DND-41 (cell line): ENCODE results near the gene SMCO4.
"Not testable (repeated sequence)": the region's sequence is repeated elsewhere in the genome, so short reads cannot be mapped to it uniquely, and the experiment has no call there.

ENCODE experiments used
- ATAC-seq: fragments of 200-7000 bp; cut with Tn5 transposase; 3 replicates; pipeline ENCODE4 v1.9.1; 2021; ENCODE audit warnings: low read depth; ENCODE audit not compliant: insufficient read depth
- DNase-seq: peaks from one replicate; pipeline ENCODE4 v3.0.0-alpha.2; 2020
- H2AFZ ChIP-seq: 2 replicates; pipeline ENCODE4 v1.6.0; 2012; ENCODE audit warnings: low read depth, low read length
- H3K27ac ChIP-seq: 2 replicates; pipeline ENCODE4 v1.5.1; 2012; ENCODE audit warnings: low read length, inconsistent platforms
- H3K27me3 ChIP-seq: fragments of 200-600 bp; sonication (generic); 2 replicates; pipeline ENCODE4 v1.6.0; 2012; ENCODE audit warnings: low read length, mild to moderate bottlenecking, inconsistent platforms; ENCODE audit not compliant: insufficient read depth, poor library complexity
- H3K36me3 ChIP-seq: 2 replicates; pipeline ENCODE4 v1.5.1; 2012; ENCODE audit warnings: low read length, inconsistent platforms; ENCODE audit not compliant: insufficient read depth
- H3K4me1 ChIP-seq: 2 replicates; pipeline ENCODE4 v1.5.1; 2012; ENCODE audit warnings: mild to moderate bottlenecking, low read length; ENCODE audit not compliant: insufficient read depth
- H3K4me2 ChIP-seq: 2 replicates; pipeline ENCODE4 v1.6.0; 2012; ENCODE audit warnings: mild to moderate bottlenecking, moderate library complexity, low read length, inconsistent platforms; ENCODE audit not compliant: insufficient read depth
- H3K4me3 ChIP-seq, 2 experiments: fragments of 200-600 bp in 1 of 2; shearing (Covaris generic) in 1 of 2; 2 replicates each; pipeline ENCODE4 v1.5.1; 2012 to 2016; ENCODE audit warnings: inconsistent platforms in 2 of 2, low read length in 2 of 2, mild to moderate bottlenecking in 2 of 2, low read depth in 1 of 2, moderate library complexity in 1 of 2
- H3K79me2 ChIP-seq: 2 replicates; pipeline ENCODE4 v1.6.0; 2012; ENCODE audit warnings: low read length, inconsistent platforms; ENCODE audit not compliant: insufficient read depth
- H3K9ac ChIP-seq: 2 replicates; pipeline ENCODE4 v1.6.0; 2012; ENCODE audit warnings: low read depth, mild to moderate bottlenecking, inconsistent platforms, low read length, moderate library complexity
- H3K9me3 ChIP-seq: 2 replicates; pipeline ENCODE4 v1.5.1; 2012; ENCODE audit warnings: low read length, moderate library complexity, mild to moderate bottlenecking, inconsistent platforms; ENCODE audit not compliant: insufficient read depth, severe bottlenecking
- H4K20me1 ChIP-seq: 2 replicates; pipeline ENCODE4 v1.6.0; 2012; ENCODE audit warnings: low read length; ENCODE audit not compliant: insufficient read depth
- EZH2 ChIP-seq: IDR thresholded peaks from 3 replicates; pipeline ENCODE4 v1.6.1; 2012; ENCODE audit warnings: borderline replicate concordance, low read depth, mild to moderate bottlenecking, moderate library complexity, low read length, inconsistent platforms; ENCODE audit not compliant: severe bottlenecking
- TF ChIP-seq, protein P1 (sequence below): IDR thresholded peaks from 2 replicates; pipeline ENCODE4 v1.5.1; 2012; ENCODE audit warnings: borderline replicate concordance, low read length, moderate library complexity, mild to moderate bottlenecking; ENCODE audit not compliant: poor library complexity, severe bottlenecking; ENCODE audit errors: extremely low read depth

Gene SMCO4

DNA sequence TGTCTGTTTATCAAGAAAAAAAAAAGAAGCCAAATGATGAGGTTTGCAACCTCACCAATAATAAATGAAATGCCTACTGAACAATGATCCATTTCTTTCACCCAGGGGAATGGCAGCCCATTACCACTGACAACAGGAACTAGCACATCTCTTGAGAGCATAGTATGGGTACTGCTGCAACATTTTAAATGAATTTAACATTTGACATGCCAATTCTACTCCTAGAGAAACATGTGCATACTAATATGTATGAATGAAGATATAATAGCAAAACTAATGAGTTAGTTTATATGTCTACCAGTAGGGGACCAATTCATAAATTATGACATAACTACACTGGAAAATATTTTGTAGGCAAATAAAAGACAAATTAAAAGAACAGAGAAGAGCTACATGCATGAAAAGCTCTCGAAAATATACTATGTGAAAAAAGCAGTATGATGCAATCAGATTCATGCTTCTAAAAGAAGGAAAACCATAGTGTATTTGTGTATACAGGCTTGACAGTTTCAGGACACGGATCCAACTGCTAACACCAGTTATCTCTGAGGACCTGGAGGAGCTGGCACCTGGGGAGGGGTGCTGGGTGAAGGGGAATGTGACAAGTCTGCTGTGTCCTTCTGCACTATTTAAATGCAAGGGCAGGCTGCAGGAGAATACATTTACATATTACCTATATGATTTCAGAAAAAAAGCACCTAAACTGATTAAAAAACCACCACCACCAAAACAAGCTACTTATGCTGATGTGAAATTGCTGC lies 6.9 kb downstream of the SMCO4 start:
- DNase-seq, result no peak
- Histone ChIP-seq H4K20me1 (peaks cover 28% of the 10 kb centered on the region; the same call in 1 of the 2 replicates), H3K27ac (no peak overlapping the region), H3K4me3 (no peak overlapping the region), H3K9me3 (no peaks in the 10 kb centered on the region), H3K79me2 (peaks cover 9% of the 10 kb centered on the region; the same call in 1 of the 2 replicates), H3K27me3 (no peaks in the 10 kb centered on the region), H2AFZ (no peak overlapping the region), H3K4me2 (no peak overlapping the region), H3K36me3 (peaks cover 2% of the 10 kb centered on the region; the same call in 1 of the 2 replicates), H3K9ac (no peak overlapping the region), H3K4me1 (peaks cover 6% of the 10 kb centered on the region)
- ATAC-seq, result no peak
- TF ChIP-seq, protein P1, sequence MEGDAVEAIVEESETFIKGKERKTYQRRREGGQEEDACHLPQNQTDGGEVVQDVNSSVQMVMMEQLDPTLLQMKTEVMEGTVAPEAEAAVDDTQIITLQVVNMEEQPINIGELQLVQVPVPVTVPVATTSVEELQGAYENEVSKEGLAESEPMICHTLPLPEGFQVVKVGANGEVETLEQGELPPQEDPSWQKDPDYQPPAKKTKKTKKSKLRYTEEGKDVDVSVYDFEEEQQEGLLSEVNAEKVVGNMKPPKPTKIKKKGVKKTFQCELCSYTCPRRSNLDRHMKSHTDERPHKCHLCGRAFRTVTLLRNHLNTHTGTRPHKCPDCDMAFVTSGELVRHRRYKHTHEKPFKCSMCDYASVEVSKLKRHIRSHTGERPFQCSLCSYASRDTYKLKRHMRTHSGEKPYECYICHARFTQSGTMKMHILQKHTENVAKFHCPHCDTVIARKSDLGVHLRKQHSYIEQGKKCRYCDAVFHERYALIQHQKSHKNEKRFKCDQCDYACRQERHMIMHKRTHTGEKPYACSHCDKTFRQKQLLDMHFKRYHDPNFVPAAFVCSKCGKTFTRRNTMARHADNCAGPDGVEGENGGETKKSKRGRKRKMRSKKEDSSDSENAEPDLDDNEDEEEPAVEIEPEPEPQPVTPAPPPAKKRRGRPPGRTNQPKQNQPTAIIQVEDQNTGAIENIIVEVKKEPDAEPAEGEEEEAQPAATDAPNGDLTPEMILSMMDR, result no peak
- no peak for TF ChIP-seq EZH2

DNA sequence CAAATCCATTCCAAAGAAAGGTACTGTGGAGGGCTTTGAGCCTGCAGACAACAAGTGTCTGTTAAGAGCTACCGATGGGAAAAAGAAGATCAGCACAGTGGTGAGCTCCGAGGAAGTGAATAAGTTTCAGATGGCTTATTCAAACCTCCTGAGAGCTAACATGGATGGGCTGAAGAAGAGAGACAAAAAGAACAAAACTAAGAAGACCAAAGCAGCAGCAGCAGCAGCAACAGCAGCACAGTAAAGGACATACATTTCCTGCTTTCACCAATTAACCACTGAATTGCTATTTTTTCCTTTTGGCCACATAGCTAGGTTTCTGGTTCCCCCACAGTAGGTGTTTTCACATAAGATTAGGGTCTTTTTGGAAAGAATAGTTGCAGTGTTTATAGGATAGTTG lies 7.6 kb downstream of the SMCO4 start:
- H3K27me3 ChIP-seq, DNase-seq, H2AFZ ChIP-seq, H3K4me2 ChIP-seq, H3K4me3 ChIP-seq, H3K27ac ChIP-seq, H3K36me3 ChIP-seq, ATAC-seq, H3K79me2 ChIP-seq, H3K9ac ChIP-seq, H3K9me3 ChIP-seq: not testable (repeated sequence)
- Histone ChIP-seq H3K4me1 (peaks cover 14% of the 10 kb centered on the region), H4K20me1 (peaks cover 23% of the 10 kb centered on the region; the same call in 1 of the 2 replicates)

DNA sequence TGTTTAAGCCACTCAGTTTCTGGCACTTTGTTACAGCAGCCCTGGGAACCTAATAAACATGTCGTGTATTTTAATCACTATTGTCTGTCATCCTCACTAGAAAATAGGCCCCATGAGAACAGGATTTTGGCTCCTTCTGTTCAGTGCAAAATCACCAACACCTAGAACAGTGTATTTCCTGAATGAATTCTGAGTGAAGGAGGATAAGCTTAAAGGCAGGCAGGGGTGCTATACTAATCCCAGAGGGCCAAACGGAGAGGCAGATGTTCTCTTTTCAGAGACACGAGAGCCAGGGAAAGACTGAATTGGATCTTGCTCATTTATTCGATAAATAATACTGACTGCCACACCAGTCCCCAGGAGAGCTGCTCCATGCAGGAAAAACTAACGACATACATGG lies 10.4 kb downstream of the SMCO4 start:
- DNase-seq (no peak), ATAC-seq (no peak)
- H4K20me1 ChIP-seq, result peaks cover 24% of the 10 kb centered on the region
- H3K27me3 ChIP-seq, result no peaks in the 10 kb centered on the region
- H3K27ac ChIP-seq, result no peak overlapping the region; the same call in 1 of the 2 replicates
- no peaks in the 10 kb centered on the region for H3K79me2 ChIP-seq
- no peak overlapping the region for H2AFZ ChIP-seq
- peaks cover 2% of the 10 kb centered on the region; the same call in 1 of the 2 replicates for H3K36me3 ChIP-seq
- H3K9me3 ChIP-seq, result no peaks in the 10 kb centered on the region
- no peak for TF ChIP-seq EZH2
- TF ChIP-seq, protein P1, result no peak
- no peak overlapping the region for H3K4me3 ChIP-seq
- H3K4me1 ChIP-seq, result peaks cover 27% of the 10 kb centered on the region
- no peak overlapping the region for H3K4me2 ChIP-seq
- H3K9ac ChIP-seq, result no peak overlapping the region

DNA sequence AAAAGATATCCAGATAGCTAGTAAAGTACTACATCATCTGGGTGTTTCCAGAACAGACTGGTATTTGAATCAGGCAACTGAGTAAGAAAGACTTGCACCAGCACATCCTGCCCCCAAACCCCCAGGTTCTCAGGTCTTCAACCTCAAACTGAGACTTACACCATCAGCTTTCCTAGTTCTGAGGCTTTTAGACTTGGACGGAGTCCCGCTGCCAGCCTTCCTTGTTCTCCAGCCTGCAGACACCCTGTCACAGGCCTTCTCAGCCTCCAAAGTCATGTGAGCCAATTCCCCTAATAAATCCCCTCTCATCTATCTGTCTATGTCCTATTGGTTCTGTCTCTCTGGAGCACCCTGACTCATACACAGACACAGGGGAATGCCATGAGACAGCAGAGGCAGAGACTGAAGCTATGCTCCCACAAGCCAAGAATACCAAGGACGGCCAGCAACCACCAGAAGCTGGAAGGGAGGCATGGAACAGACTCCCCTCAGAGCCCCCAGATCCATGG lies 10.9 kb downstream of the SMCO4 start:
- TF ChIP-seq EZH2, result no peak
- TF ChIP-seq, protein P1, result no peak
- no peak overlapping the region for H3K4me3 ChIP-seq

More for the DNA sequence above, 10.9 kb downstream of the SMCO4 start:
- Histone ChIP-seq H3K27me3 (no peaks in the 10 kb centered on the region), H2AFZ (no peak overlapping the region), H3K4me2 (no peak overlapping the region), H3K9me3 (no peaks in the 10 kb centered on the region), H3K36me3 (peaks cover 2% of the 10 kb centered on the region; the same call in 1 of the 2 replicates), H3K79me2 (0 out of 2 replicates have a peak, but pooled peaks cover 3% of the 10 kb centered on the region), H4K20me1 (peaks cover 20% of the 10 kb centered on the region), H3K4me1 (peaks cover 27% of the 10 kb centered on the region), H3K9ac (no peak overlapping the region), H3K27ac (no peak overlapping the region)
- ATAC-seq (no peak), DNase-seq (no peak)
